ENCODE data around the gene MESD.
"Not testable (repeated sequence)": the region's sequence is repeated elsewhere in the genome, so short reads cannot be mapped to it uniquely, and the experiment has no call there.

The MESD gene

GRCh38 chr15:80970018-80970657 lies 19.5 kb downstream of the MESD start:
- Mint-ChIP-seq H3K9me3 (no peaks in the 10 kb centered on the region), H3K36me3 (ENCODE audit: low read depth) (peaks cover 15% of the 10 kb centered on the region), H3K27ac (no peak overlapping the region), H3K4me1 (peaks cover 13% of the 10 kb centered on the region), H3K4me3 (no peak overlapping the region), H3K27me3 (no peaks in the 10 kb centered on the region)
- DNase-seq: peak; percentile 66
- peak; percentile 46 for ATAC-seq

GRCh38 chr15:80969316-80969715 lies 20.3 kb downstream of the MESD start:
- H3K9me3 Mint-ChIP-seq: peaks cover 2% of the 10 kb centered on the region
- no peak for ATAC-seq
- H3K27ac Mint-ChIP-seq: no peak overlapping the region

GRCh38 chr15:80967991-80968510 lies 21.6 kb downstream of the MESD start:
- H3K27ac Mint-ChIP-seq: no peak overlapping the region
- H3K36me3 Mint-ChIP-seq (ENCODE audit: low read depth): peaks cover 35% of the 10 kb centered on the region
- H3K27me3 Mint-ChIP-seq: no peaks in the 10 kb centered on the region
- DNase-seq: no peak
- peaks cover 10% of the 10 kb centered on the region for H3K4me1 Mint-ChIP-seq
- ATAC-seq: no peak
- peaks cover 5% of the 10 kb centered on the region for H3K9me3 Mint-ChIP-seq
- no peak overlapping the region for H3K4me3 Mint-ChIP-seq

More at GRCh38 chr15:80969316-80969715, 20.3 kb downstream of the MESD start:
- H3K36me3 Mint-ChIP-seq (ENCODE audit: low read depth): peaks cover 24% of the 10 kb centered on the region
- no peak for DNase-seq
- H3K4me3 Mint-ChIP-seq: no peak overlapping the region
- H3K4me1 Mint-ChIP-seq: peaks cover 9% of the 10 kb centered on the region
- no peaks in the 10 kb centered on the region for H3K27me3 Mint-ChIP-seq

- Mint-ChIP-seq H3K9me3 (peaks cover 5% of the 10 kb centered on the region), H3K27me3 (no peaks in the 10 kb centered on the region), H3K4me1 (peaks cover 16% of the 10 kb centered on the region)
Measured at GRCh38 chr15:80967451-80967850, 22.2 kb downstream of the MESD start.

GRCh38 chr15:80966431-80967197 lies 23.0 kb downstream of the MESD start:
- H3K27ac Mint-ChIP-seq: no peak overlapping the region
- no peaks in the 10 kb centered on the region for H3K27me3 Mint-ChIP-seq
- peaks cover 5% of the 10 kb centered on the region for H3K9me3 Mint-ChIP-seq
- H3K4me1 Mint-ChIP-seq: peaks cover 21% of the 10 kb centered on the region
- no peak for ATAC-seq
- no peak for DNase-seq
- peaks cover 44% of the 10 kb centered on the region for H3K36me3 Mint-ChIP-seq (ENCODE audit: low read depth)
- no peak overlapping the region for H3K4me3 Mint-ChIP-seq

More at GRCh38 chr15:80967451-80967850, 22.2 kb downstream of the MESD start:
- DNase-seq (no peak), ATAC-seq (no peak)
- Mint-ChIP-seq H3K4me3 (no peak overlapping the region), H3K36me3 (ENCODE audit: low read depth) (peaks cover 40% of the 10 kb centered on the region), H3K27ac (no peak overlapping the region)

- H3K4me1 Mint-ChIP-seq: peaks cover 18% of the 10 kb centered on the region
- H3K9me3 Mint-ChIP-seq, H3K4me3 Mint-ChIP-seq, H3K27ac Mint-ChIP-seq, H3K27me3 Mint-ChIP-seq, ATAC-seq, DNase-seq: not testable (repeated sequence)
- H3K36me3 Mint-ChIP-seq (ENCODE audit: low read depth): peaks cover 49% of the 10 kb centered on the region
Measured at GRCh38 chr15:80965454-80965853, 24.2 kb downstream of the MESD start.

GRCh38 chr15:80958818-80959495 lies 30.7 kb downstream of the MESD start:
- Mint-ChIP-seq H3K9me3 (no peaks in the 10 kb centered on the region), H3K36me3 (ENCODE audit: low read depth) (peaks cover 49% of the 10 kb centered on the region), H3K27me3 (no peaks in the 10 kb centered on the region), H3K27ac (no peak overlapping the region), H3K4me1 (peaks cover 44% of the 10 kb centered on the region), H3K4me3 (no peak overlapping the region)
- no peak for DNase-seq
- no peak for ATAC-seq

GRCh38 chr15:80957976-80958375 lies 31.6 kb downstream of the MESD start:
- Mint-ChIP-seq H3K36me3 (ENCODE audit: low read depth) (peaks cover 42% of the 10 kb centered on the region), H3K4me1 (peaks cover 41% of the 10 kb centered on the region), H3K27me3 (no peaks in the 10 kb centered on the region), H3K27ac (no peak overlapping the region), H3K4me3 (no peak overlapping the region), H3K9me3 (no peaks in the 10 kb centered on the region)
- DNase-seq (no peak), ATAC-seq (no peak)

- Mint-ChIP-seq H3K27ac (no peak overlapping the region), H3K4me3 (no peak overlapping the region), H3K27me3 (no peaks in the 10 kb centered on the region), H3K4me1 (peaks cover 37% of the 10 kb centered on the region), H3K9me3 (no peaks in the 10 kb centered on the region), H3K36me3 (ENCODE audit: low read depth) (peaks cover 38% of the 10 kb centered on the region)
- ATAC-seq: no peak
- DNase-seq: no peak
Measured at GRCh38 chr15:80957556-80957955, 32.1 kb downstream of the MESD start.

GRCh38 chr15:80955571-80956452 lies 33.8 kb downstream of the MESD start:
- H3K4me1 Mint-ChIP-seq: peaks cover 30% of the 10 kb centered on the region
- not testable (repeated sequence) for H3K27ac Mint-ChIP-seq, H3K9me3 Mint-ChIP-seq, H3K4me3 Mint-ChIP-seq, H3K27me3 Mint-ChIP-seq
- DNase-seq (peak; percentile 62), ATAC-seq (peak; percentile 99)
- H3K36me3 Mint-ChIP-seq (ENCODE audit: low read depth): peaks cover 30% of the 10 kb centered on the region

GRCh38 chr15:80953953-80954778 lies 35.5 kb downstream of the MESD start:
- DNase-seq (no peak), ATAC-seq (no peak)
- no peaks in the 10 kb centered on the region for H3K9me3 Mint-ChIP-seq
- peaks cover 22% of the 10 kb centered on the region for H3K36me3 Mint-ChIP-seq (ENCODE audit: low read depth)
- H3K27ac Mint-ChIP-seq: no peak overlapping the region
- H3K27me3 Mint-ChIP-seq: no peaks in the 10 kb centered on the region
- no peak overlapping the region for H3K4me3 Mint-ChIP-seq
- H3K4me1 Mint-ChIP-seq: peaks cover 30% of the 10 kb centered on the region

GRCh38 chr15:80953001-80953952 lies 36.3 kb downstream of the MESD start:
- no peak for ATAC-seq
- H3K9me3 Mint-ChIP-seq: no peaks in the 10 kb centered on the region
- H3K4me1 Mint-ChIP-seq: peaks cover 24% of the 10 kb centered on the region
- no peak for DNase-seq
- H3K27me3 Mint-ChIP-seq: no peaks in the 10 kb centered on the region
- no peak overlapping the region for H3K4me3 Mint-ChIP-seq
- peaks cover 16% of the 10 kb centered on the region for H3K36me3 Mint-ChIP-seq (ENCODE audit: low read depth)
- no peak overlapping the region for H3K27ac Mint-ChIP-seq
